Dendritic cell treated with granulocyte-macrophage colony-stimulating factor and Interleukin-4, amounts not matched to agents 40 ng/mL and 50 ng/mL, for 4 days (primary cell): ENCODE results near the gene DST.

Experiments
- H3K27ac Mint-ChIP-seq: one replicate; pipeline ENCODE4 v1.8.0; 2022; ENCODE audit warnings: mild to moderate bottlenecking, mixed read lengths
- H3K27me3 Mint-ChIP-seq: one replicate; pipeline ENCODE4 v1.8.0; 2022; ENCODE audit warnings: mild to moderate bottlenecking, mixed read lengths
- H3K36me3 Mint-ChIP-seq: one replicate; pipeline ENCODE4 v1.8.0; 2022; ENCODE audit warnings: low read depth, mixed read lengths
- H3K4me1 Mint-ChIP-seq: one replicate; pipeline ENCODE4 v1.8.0; 2022; ENCODE audit warnings: low read depth, mixed read lengths
- H3K4me3 Mint-ChIP-seq: one replicate; pipeline ENCODE4 v1.8.0; 2022; ENCODE audit warnings: mild to moderate bottlenecking, moderate library complexity, mixed read lengths
- H3K9me3 Mint-ChIP-seq: one replicate; pipeline ENCODE4 v1.8.0; 2022; ENCODE audit warnings: mixed read lengths
- intact Hi-C: fragments of 100-400 bp; cut with micrococcal nuclease; formaldehyde crosslinking; loops from one replicate; pipeline ENCODE4 v1.15.0; 2022

Gene DST

DNA sequence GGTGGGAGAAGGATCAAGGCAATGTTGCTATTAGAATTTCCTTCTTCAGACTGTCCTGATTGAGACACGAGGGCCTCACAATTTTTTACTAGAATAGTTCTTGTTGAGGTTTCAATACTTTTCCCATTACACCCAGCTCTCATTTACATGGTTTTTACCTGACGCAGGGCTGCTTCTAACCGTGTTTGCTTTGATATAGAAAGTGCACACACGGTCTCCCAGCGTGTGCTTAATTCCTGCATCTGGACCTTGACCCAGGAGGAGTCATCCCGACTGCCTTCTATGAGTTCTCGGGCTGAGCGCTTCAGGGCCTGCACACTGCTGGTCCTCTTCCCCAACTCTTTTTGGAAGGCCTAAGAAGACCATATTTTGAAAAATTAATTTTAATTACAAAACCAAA, 160.2 kb downstream of the DST start:
- H3K4me3 Mint-ChIP-seq, result no peak overlapping the region
- no peaks in the 10 kb centered on the region for H3K4me1 Mint-ChIP-seq
- no peaks in the 10 kb centered on the region for H3K27me3 Mint-ChIP-seq
- peaks cover 49% of the 10 kb centered on the region for H3K36me3 Mint-ChIP-seq
- H3K27ac Mint-ChIP-seq, result no peak overlapping the region
- H3K9me3 Mint-ChIP-seq, result peaks cover 8% of the 10 kb centered on the region
- intact Hi-C loops, result no loop called here

DNA sequence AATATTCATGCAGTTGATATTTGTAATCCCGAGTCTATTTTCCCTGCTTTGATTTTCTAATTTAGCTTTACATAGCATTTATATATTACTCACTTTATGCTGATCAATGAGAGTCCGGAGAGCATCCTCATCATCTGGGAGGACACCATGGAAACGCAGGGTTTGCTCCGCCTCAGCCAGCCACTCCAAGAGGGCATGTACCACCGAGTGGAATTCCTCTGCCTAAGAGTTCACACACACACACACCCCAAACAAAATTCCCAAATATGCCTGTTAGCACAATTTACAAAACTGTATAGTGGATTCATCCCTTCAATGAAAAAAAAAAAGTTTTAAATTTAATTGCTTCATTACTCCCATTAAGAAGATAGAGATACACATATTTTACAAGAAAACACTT, 160.7 kb downstream of the DST start:
- no peak overlapping the region for H3K4me3 Mint-ChIP-seq
- no peaks in the 10 kb centered on the region for H3K27me3 Mint-ChIP-seq
- intact Hi-C loops, result no loop called here
- peaks cover 50% of the 10 kb centered on the region for H3K36me3 Mint-ChIP-seq
- peaks cover 8% of the 10 kb centered on the region for H3K9me3 Mint-ChIP-seq
- no peaks in the 10 kb centered on the region for H3K4me1 Mint-ChIP-seq
- H3K27ac Mint-ChIP-seq, result no peak overlapping the region

DNA sequence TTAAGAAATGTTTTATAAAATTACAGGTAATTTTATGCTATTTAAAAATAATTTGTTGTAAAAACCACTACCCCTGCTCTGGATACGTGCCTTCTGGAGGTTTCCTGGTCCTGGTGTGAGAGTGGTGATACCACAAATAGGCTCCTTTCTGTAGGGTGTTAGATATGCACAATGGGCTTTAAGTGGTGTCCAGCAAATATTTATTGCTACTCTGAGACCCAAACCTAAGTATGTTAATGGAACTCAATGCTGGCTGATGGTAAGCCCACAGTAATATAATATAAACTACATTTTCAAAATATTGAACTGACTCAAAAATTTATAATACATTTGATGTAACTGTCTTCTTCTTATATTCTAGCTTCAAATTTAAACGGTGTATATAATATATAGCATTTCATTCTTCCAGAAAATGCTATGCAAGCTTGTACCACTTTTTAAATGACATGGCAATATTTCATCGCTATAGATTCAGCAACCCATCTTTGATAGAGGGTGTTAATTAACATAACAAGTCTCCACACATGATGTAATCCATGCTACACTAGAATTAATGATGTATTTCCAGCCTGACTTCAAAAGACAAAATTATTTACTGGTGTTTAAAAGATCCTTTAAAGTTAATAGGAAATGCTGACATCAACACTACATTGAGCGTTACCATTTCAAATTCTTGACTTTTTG, 161.9 kb downstream of the DST start:
- no peaks in the 10 kb centered on the region for H3K4me1 Mint-ChIP-seq
- H3K27ac Mint-ChIP-seq, result no peak overlapping the region
- intact Hi-C loops, result no loop called here
- H3K9me3 Mint-ChIP-seq, result peaks cover 8% of the 10 kb centered on the region
- H3K36me3 Mint-ChIP-seq, result peaks cover 50% of the 10 kb centered on the region
- no peak overlapping the region for H3K4me3 Mint-ChIP-seq
- H3K27me3 Mint-ChIP-seq, result no peaks in the 10 kb centered on the region

DNA sequence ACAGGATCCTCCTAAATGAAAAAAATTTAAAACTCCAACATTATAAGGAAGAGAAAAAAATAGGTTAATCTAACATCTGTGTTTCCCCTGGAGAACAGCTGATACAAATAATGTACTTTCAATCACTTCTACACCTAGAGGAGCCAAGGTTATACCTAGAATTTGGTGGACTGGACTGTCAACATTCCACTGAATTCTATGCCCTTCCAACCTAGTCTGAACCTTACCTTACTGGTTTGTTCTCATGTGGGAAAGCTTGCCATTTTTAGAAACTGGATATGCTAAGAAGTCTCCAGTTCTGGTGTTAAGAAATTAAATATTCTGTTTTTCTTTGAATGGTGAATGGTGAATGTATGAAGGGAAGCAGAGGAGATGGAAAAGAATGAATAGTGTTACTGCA, 162.4 kb downstream of the DST start:
- no peak overlapping the region for H3K4me3 Mint-ChIP-seq
- no peaks in the 10 kb centered on the region for H3K27me3 Mint-ChIP-seq
- no peaks in the 10 kb centered on the region for H3K4me1 Mint-ChIP-seq
- intact Hi-C loops, result no loop called here
- peaks cover 8% of the 10 kb centered on the region for H3K9me3 Mint-ChIP-seq
- H3K36me3 Mint-ChIP-seq, result peaks cover 53% of the 10 kb centered on the region
- H3K27ac Mint-ChIP-seq, result no peak overlapping the region

DNA sequence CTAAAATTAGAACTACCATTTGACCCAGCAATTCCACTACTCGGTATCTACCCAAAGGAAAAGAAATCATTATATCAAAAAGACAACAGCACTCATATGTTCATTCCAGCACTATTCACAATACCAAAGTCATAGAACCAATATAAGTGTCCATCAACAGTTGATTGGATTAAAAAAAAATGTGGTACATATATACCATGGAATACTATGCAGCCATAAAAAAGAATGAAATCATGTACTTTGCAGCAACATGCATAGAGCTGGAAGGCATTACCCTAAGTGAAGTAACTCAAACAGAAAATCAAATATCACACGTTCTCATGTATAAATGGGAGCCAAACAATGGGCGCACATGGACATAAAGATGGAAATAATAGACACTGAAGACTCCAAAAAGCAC, 163.3 kb downstream of the DST start:
- intact Hi-C loops, result no loop called here
- Mint-ChIP-seq H3K4me3 (no peak overlapping the region), H3K4me1 (no peaks in the 10 kb centered on the region), H3K27me3 (no peaks in the 10 kb centered on the region), H3K9me3 (peaks cover 8% of the 10 kb centered on the region), H3K27ac (no peak overlapping the region), H3K36me3 (peaks cover 53% of the 10 kb centered on the region)

DNA sequence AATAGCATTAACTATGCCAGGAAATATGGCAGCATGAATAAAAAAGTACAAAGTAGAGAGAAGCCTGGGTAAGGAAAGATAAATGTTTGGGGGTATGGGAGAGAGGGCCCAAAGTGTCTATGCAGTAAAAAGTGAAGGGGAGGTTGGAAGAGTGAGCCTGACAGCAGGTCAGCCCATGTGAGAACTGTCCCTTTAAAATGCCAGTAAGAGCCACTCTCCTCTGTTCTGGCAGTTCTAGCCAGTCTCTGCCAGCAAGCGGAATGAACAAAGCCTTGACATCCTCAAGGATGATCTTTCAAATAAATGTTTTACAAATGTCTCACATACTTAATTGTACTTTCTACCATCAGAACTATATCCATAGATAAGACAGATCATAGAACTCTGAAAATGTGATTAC, 164.5 kb downstream of the DST start:
- Mint-ChIP-seq H3K4me3 (no peak overlapping the region), H3K27me3 (no peaks in the 10 kb centered on the region), H3K4me1 (no peaks in the 10 kb centered on the region), H3K27ac (no peak overlapping the region), H3K36me3 (peaks cover 53% of the 10 kb centered on the region), H3K9me3 (peaks cover 8% of the 10 kb centered on the region)
- intact Hi-C loops, result no loop called here

DNA sequence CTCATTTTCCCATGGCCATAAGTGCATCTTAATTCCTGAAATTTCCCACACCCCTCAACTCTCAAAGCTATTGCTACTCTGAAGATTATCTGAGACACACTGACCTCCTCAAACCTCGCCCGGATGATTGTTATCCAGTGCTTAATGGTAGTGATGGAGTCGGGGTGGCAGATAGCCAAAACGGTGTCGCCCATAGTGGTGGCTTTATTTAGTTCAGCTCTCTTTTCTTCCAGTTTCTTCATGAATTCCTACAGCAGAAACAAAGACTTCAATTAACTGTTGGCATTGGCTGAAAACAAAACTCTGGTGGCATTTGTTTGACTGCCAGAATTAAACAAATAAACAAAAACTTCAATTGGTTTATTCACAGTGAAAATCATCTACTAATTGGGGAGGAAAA, 165.4 kb downstream of the DST start:
- H3K27me3 Mint-ChIP-seq, result no peaks in the 10 kb centered on the region
- H3K4me3 Mint-ChIP-seq, result no peak overlapping the region
- no peak overlapping the region for H3K27ac Mint-ChIP-seq
- no peaks in the 10 kb centered on the region for H3K4me1 Mint-ChIP-seq
- H3K9me3 Mint-ChIP-seq, result peaks cover 8% of the 10 kb centered on the region
- intact Hi-C loops, result no loop called here
- H3K36me3 Mint-ChIP-seq, result peaks cover 53% of the 10 kb centered on the region

DNA sequence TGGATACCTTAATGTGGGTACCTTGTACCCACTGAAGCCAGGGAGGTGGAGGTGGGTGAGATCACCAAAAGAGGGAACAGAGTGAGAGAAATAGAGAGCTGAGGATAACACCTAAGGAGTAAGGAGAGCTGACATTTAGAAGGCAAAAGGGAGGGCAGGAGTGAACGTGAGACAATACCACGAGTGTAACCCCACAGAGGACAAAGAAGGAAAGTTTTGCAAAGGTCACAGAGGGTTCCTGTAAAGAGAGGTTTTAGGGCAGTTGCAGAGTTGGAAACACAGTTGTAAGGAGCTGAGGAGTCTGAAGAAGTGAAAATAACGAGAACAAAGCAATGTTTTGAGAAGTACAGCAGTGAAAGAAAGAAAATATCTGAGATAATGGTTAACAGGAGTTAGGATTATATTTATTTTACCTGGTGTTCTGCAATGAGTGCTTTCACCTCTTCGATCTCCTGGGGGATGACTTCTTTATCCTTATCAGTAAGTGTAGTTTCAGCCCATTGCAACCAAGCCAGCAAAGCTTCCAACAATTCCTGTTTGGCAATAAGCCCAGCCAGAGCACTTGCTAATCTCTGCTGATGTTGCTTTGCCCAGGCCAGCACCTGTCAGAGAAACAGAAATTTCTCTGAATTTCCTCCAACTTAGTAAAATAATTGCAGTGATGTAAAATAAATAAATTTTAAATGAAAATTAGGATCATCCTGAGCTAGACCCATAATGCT, 166.8 kb downstream of the DST start:
- Mint-ChIP-seq H3K4me1 (no peaks in the 10 kb centered on the region), H3K27me3 (no peaks in the 10 kb centered on the region), H3K36me3 (peaks cover 56% of the 10 kb centered on the region), H3K9me3 (peaks cover 8% of the 10 kb centered on the region), H3K27ac (no peak overlapping the region), H3K4me3 (no peak overlapping the region)
- intact Hi-C loops, result no loop called here

DNA sequence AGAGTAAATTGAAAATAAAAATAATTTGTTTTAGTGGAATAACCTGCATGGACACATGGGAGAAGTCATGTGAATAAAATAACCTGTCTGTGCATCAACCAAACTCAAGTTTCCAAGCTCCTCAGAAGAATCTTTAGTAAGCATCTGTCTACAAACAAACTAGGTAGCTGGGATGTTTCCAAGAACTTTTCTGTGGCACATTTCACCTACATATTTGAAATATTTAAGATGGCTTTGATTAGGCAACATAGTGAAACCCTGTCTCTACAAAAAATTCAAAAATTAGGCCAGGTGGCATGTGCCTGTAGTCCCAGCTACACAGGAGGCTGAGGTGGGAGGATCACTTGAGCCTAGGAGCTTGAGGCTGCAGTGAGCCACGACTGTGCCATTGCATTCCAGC, 168.2 kb downstream of the DST start:
- H3K27ac Mint-ChIP-seq, result no peak overlapping the region
- H3K9me3 Mint-ChIP-seq, result peaks cover 4% of the 10 kb centered on the region
- no peak overlapping the region for H3K4me3 Mint-ChIP-seq
- peaks cover 49% of the 10 kb centered on the region for H3K36me3 Mint-ChIP-seq
- intact Hi-C loops, result no loop called here
- H3K27me3 Mint-ChIP-seq, result no peaks in the 10 kb centered on the region
- no peaks in the 10 kb centered on the region for H3K4me1 Mint-ChIP-seq

DNA sequence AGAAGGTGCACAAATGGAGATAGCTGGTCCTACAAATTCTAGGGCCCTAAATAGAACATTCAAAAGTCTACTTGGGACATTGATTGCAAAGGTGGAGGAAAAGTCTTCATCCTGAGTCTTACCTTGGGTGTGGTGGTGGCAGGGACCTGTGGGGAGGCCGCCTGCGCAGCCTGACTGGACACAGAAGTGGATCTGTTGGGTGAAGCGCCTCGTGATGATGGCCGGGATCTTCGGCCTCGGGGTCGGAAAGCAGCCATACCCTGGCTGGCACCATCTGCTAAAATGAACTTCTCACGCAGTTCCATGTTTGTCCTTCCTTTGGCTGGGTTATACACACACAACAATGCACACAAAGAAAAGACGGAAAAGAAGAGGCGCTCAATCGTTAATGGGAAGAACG, 179.2 kb downstream of the DST start:
- no peaks in the 10 kb centered on the region for H3K4me1 Mint-ChIP-seq
- intact Hi-C loops, result no loop called here
- H3K9me3 Mint-ChIP-seq, result no peaks in the 10 kb centered on the region
- H3K36me3 Mint-ChIP-seq, result peaks cover 49% of the 10 kb centered on the region
- no peak overlapping the region for H3K4me3 Mint-ChIP-seq
- H3K27me3 Mint-ChIP-seq, result no peaks in the 10 kb centered on the region
- H3K27ac Mint-ChIP-seq, result no peak overlapping the region

DNA sequence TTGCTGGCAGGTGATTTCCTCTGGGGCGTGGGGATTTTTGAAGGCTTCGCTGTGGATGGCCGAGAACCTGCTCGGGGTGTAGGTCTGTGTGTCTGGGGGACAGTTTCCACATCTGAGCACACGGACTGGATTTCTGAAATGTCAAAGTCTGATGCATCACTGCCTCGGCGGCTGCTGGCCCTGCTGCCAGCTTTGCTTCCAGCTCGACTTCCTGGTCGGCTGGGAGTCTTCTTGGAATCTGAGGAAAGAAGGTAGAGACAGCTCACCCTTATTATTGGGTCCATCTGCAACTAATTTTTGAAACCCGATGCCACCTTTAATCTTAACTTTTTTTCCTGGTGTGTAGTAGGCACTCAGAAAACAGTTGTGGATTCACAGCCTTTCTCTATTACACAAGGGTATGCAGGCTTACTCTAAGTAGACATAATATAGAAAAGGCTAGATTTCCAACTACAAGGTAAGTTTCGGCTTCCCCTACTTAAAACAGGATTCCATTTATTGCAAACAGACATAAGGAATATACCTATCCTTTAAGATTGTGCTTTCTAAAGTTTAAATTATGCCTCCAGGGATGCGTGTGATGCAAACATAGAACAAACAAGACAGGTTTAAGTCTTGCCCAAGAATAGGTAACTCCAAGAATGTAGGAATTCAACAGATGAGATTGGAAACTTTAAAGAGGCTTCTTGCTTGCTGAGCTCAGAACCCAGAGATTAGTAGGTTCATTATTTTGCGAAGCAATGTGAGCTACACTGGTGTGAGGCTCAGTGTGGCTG, 183.5 kb downstream of the DST start:
- Mint-ChIP-seq H3K27ac (no peak overlapping the region), H3K4me1 (no peaks in the 10 kb centered on the region), H3K27me3 (no peaks in the 10 kb centered on the region), H3K9me3 (no peaks in the 10 kb centered on the region), H3K36me3 (peaks cover 36% of the 10 kb centered on the region), H3K4me3 (no peak overlapping the region)
- intact Hi-C loops, result no loop called here

DNA sequence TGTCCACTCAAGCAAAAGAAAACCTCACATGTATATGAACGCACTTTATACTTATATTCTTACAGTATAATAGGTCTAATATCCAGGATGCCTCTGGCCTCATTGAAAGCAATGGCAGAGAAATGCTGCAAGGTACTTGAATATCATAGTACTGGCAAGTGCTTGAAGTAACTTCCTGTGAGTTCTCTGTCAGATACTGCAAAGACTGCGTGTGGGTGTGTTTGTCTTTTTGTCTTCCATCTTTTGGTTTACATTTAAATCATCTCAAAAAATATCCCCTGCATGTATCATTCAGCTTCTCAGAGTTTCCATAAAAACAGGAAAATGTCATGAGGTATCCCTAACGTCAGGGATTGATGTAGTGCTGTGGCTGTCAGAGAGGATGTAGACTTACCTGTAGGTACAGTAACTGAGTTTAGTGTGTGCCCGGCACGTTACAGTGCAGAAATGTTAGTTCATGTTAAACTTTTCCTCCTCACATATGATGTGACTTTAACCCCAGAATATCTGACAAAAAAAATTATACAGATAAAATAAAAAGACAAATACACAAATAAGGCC, 184.3 kb downstream of the DST start:
- intact Hi-C loops, result no loop called here
- H3K4me1 Mint-ChIP-seq, result no peaks in the 10 kb centered on the region
- no peak overlapping the region for H3K27ac Mint-ChIP-seq
- no peaks in the 10 kb centered on the region for H3K27me3 Mint-ChIP-seq
- peaks cover 30% of the 10 kb centered on the region for H3K36me3 Mint-ChIP-seq
- H3K9me3 Mint-ChIP-seq, result no peaks in the 10 kb centered on the region
- H3K4me3 Mint-ChIP-seq, result no peak overlapping the region

DNA sequence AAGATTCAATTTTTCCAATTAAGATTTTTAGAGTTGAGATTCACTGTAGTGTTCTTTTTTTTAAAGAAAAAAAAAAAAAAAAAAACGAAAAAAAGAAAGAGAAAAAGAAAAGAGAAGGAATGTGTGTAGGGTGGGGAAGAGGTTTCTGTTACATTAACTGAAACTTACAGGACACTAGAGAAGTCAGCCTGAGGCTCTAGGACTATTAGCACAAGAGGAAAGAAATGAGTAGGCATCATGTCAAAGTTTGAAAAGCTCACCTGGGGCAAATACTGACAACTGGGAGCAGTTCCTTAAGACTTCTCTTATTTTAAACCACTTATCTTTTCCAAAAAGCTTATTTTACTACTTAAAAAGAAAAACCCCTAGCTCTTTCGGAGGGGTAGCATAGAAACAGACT, 185.9 kb downstream of the DST start:
- no peaks in the 10 kb centered on the region for H3K27me3 Mint-ChIP-seq
- H3K4me3 Mint-ChIP-seq, result no peak overlapping the region
- no peaks in the 10 kb centered on the region for H3K9me3 Mint-ChIP-seq
- H3K27ac Mint-ChIP-seq, result no peak overlapping the region
- H3K36me3 Mint-ChIP-seq, result peaks cover 22% of the 10 kb centered on the region
- intact Hi-C loops, result no loop called here
- no peaks in the 10 kb centered on the region for H3K4me1 Mint-ChIP-seq
